GM12864 (cell line): ENCODE data around the gene MCRIP1.
"Not testable (repeated sequence)": the region's sequence is repeated elsewhere in the genome, so short reads cannot be mapped to it uniquely, and the experiment has no call there.

Source experiments
- DNase-seq: peaks from one replicate; pipeline ENCODE4 v3.0.0-alpha.2; 2011; ENCODE audit warnings: low read depth
- H3K4me3 ChIP-seq: 2 replicates; pipeline ENCODE4 v1.5.1; 2011; ENCODE audit warnings: mild to moderate bottlenecking, low read depth, low read length, control low read depth
- CTCF ChIP-seq: IDR thresholded peaks from 2 replicates; pipeline ENCODE4 v1.5.1; 2011; ENCODE audit warnings: low read depth, mild to moderate bottlenecking, moderate library complexity, low read length, control low read depth, inconsistent platforms; ENCODE audit errors: missing control alignments

Gene MCRIP1

DNA sequence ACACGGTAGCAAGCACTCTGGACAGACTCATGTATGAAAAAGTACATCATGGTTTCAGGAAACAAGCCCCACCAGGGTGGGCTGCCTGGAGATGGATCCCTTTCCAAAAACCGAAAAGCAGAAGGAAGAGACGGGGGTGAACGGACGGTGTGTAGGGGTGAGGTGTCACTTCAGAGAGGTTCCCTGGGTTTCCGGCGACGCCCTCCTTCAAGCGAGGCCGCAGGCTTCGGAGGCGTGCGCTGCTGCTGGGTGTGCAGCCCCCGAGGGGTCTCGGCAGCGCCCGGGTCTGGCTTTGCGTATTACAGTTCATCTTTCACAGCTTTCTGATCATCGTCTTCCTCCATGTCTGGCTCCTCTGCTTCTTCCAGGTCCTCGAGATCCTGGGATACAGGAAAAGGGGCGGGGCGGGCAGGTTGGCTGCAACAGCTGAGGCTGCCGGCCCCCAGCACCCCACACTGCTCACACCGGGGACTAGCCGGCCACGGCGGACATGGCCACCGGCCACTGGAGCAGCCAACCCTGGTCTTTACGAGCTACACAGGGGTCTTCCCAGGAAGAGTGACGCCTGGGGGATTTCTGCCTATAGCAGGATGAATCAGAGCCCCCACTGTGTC, 10.7 kb upstream of the MCRIP1 start:
- no peak overlapping the region for H3K4me3 ChIP-seq
- no peak for DNase-seq
- no peak for TF ChIP-seq CTCF

DNA sequence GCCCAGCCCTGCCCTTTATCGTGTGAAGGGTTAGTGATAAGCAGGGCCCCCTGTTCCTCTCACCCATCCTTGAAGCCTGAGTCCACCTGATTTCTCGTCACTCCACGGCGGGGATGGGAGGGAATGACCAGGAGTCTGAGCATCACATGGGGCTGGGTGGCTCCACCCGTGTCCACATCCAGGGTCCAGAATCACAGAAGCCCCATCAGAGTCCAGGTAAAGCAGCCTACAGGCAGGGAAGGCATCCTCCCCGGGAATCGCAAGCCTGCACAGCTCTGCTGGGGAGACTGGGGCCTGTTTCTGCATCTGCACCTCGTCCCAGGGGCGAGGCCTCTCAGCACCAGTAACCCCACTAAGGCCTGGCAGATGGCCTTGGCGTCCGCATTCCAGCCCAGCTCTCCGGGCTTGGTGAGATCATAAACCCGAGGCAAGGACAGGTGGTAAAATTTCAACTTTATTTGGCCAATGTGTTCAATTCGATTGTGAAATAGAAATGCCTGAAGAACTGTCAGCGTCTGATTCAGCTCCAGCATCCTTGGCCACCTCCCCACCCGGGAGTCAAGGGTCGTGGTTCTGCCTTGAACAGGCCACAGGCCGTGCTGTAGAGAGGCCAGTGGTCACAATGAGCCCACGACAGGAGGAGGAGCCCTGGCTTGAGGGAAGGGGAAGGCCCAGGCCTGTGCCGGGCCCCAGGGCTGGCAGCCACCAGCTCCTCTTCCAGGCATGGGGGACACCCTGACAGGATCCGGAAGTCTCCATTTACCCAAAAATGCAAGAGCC, 9.8 kb upstream of the MCRIP1 start:
- no peak for TF ChIP-seq CTCF
- no peak for DNase-seq
- H3K4me3 ChIP-seq = no peak overlapping the region

GRCh38 chr17:81842378-81842724, 9.3 kb upstream of the MCRIP1 start:
- DNase-seq = no peak

GRCh38 chr17:81841866-81842265, 8.8 kb upstream of the MCRIP1 start:
- no peak for TF ChIP-seq CTCF
- H3K4me3 ChIP-seq = no peak overlapping the region
- DNase-seq = no peak

More at GRCh38 chr17:81842378-81842724, 9.3 kb upstream of the MCRIP1 start:
- no peak overlapping the region for H3K4me3 ChIP-seq
- TF ChIP-seq CTCF = no peak

DNA sequence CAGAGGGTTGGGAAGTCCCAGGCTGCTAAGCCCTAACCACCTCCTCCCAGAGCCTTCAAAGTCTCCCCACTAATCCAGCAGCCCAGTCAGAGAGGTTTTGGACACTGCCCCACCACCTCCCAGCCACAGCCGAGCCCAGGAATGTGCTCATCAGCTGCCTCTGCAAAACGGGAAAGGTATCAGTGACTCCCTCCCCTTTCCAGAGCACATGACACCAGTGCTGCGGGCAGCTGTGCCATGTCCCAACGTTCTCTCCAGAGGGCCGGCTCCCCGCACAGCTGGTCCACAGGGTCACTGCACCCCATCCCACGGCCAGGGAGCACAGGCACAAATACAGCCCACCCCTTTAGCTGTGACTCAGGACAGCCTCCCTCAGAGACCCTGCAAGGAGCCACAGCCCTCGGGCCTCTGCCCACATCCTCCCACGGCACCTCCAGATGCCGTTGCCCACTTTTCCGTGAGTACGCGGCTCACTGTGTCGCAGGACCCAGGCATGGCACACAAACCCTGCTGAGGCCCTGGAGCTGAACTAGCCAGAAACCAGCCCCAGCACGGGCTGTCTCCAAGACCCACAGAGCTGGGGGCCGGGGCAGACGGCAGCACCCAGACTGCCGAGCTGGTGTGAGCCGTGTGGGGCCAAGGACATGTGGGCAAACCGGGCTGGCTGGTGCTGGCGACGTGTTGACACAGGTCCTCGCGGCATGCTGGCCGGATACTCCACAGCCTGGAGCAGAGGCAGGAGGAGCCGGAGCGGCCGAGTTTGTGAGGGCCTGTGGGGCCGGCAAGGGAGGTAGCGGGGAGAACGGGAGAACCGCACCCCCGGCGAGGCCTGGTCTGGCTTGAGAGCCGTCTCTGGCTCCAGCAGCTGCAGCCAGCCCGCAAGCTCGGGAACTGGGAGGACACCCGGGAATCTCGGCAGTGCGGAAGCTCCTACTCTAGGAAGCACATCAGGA, 8.0 kb upstream of the MCRIP1 start:
- DNase-seq = no peak
- H3K4me3 ChIP-seq = no peak overlapping the region

DNA sequence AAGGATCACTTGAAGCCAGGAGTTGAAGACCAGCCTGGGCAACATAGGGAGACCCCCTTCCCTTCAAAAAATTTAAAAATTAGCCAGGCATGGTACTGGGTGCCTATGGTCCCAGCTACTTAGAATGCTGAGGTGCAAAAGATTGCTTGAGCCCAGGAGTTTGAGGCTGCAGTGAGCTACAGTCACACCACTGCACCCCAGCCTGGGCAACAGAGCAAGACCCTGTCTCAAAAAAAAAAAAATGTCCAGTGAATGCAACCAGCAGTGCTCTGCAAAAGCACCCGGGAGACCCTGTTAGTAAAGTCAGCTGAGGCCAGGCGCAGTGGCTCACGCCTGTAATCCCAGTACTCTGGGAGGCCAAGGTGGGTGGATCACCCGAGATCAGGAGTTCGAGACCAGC, 7.0 kb upstream of the MCRIP1 start:
- DNase-seq, H3K4me3 ChIP-seq: not testable (repeated sequence)

More for the DNA sequence above, 8.0 kb upstream of the MCRIP1 start:
- no peak for TF ChIP-seq CTCF

- H3K4me3 ChIP-seq = no peak overlapping the region
- no peak for DNase-seq
- TF ChIP-seq CTCF = no peak
These were observed 6.2 kb upstream of the MCRIP1 start for GRCh38 chr17:81839301-81839700.
